Esophagus muscularis mucosa (tissue), 4 donors: Measurements from ENCODE around the gene SNX15. TPM values are rescaled to one million over a fixed set of nuclear protein-coding genes. Genes with fewer than 3 reads are reported as not detected.

Experiments
- DNase-seq: peaks from one replicate; pipeline ENCODE4 v3.0.0-alpha.2; 2017; ENCODE audit errors: extremely low spot score
- H3K27ac ChIP-seq, 4 donors: fragments of 200-600 bp; sonication (generic); replicated peaks in 1 of 4; 1 replicate in 3 of 4; 2 replicates in 1 of 4; pipeline ENCODE4 v1.5.1; 2016 to 2019; ENCODE audit warnings: mild to moderate bottlenecking in 1 of 4
- H3K27me3 ChIP-seq, 4 donors: fragments of 200-600 bp; sonication (generic); one replicate each; pipeline versions ENCODE4 v1.5.1 to v1.6.0; 2016 to 2019
- H3K36me3 ChIP-seq, 4 donors: fragments of 200-600 bp; sonication (generic); one replicate each; pipeline ENCODE4 v1.5.1; 2016 to 2019
- H3K4me1 ChIP-seq, 4 donors: fragments of 200-600 bp; sonication (generic); one replicate each; pipeline ENCODE4 v1.5.1; 2016 to 2019
- H3K4me3 ChIP-seq, 4 donors: fragments of 200-600 bp; sonication (generic); 1 replicate in 2 of 4; 2 replicates in 2 of 4; pipeline ENCODE4 v1.5.1; 2016 to 2019; ENCODE audit warnings: mild to moderate bottlenecking in 4 of 4, moderate library complexity in 1 of 4
- H3K9me3 ChIP-seq, 4 donors: fragments of 200-600 bp; sonication (generic); 1 replicate in 3 of 4; 2 replicates in 1 of 4; pipeline ENCODE4 v1.5.1; 2016 to 2019
- EP300 ChIP-seq: sonication (generic); formaldehyde crosslinking; IDR thresholded peaks from one replicate; pipeline ENCODE4 v1.6.1; 2017; ENCODE audit warnings: antibody characterized with exemption
- POLR2A ChIP-seq: fragments of 450-650 bp; IDR thresholded peaks from one replicate; pipeline ENCODE4 v1.6.1; 2017; ENCODE audit warnings: antibody characterized with exemption, moderate library complexity, mild to moderate bottlenecking, low read depth
- POLR2AphosphoS5 ChIP-seq, 2 donors: sonication (generic); formaldehyde crosslinking; IDR thresholded peaks; one replicate each; pipeline ENCODE4 v1.6.1; 2017; ENCODE audit warnings: antibody characterized with exemption in 2 of 2
- WGBS: methylation state at CpG from one replicate; pipeline ENCODE4 v1.1.5; 2018; 5-methylcytosine and 5-hydroxymethylcytosine counted together
- intact Hi-C: fragments of 100-400 bp; cut with DNase I; formaldehyde crosslinking; loops from one replicate; pipeline ENCODE4 v1.15.1; 2023
- total RNA-seq, 4 donors: library from RNA; depleted of rRNA; stranded (reverse); fragments of >200 nt; gene quantifications; one replicate each; pipeline versions ENCODE4 v1.1.0 to v1.2.1, GENCODE V29; 2016
- TF ChIP-seq, protein P1 (sequence below), 3 experiments: fragments of 200-600 bp in 2 of 3; fragments of 450-650 bp in 1 of 3; sonication (generic) in 2 of 3; IDR thresholded peaks; one replicate each; pipeline ENCODE4 v1.5.1; 2017 to 2019; ENCODE audit warnings: antibody characterized with exemption in 3 of 3, mild to moderate bottlenecking in 2 of 3, moderate library complexity in 1 of 3

Gene SNX15
- total RNA-seq, 4 donors from 2014 or later = 21.2 to 57.1 (median 33.1) TPM

DNA sequence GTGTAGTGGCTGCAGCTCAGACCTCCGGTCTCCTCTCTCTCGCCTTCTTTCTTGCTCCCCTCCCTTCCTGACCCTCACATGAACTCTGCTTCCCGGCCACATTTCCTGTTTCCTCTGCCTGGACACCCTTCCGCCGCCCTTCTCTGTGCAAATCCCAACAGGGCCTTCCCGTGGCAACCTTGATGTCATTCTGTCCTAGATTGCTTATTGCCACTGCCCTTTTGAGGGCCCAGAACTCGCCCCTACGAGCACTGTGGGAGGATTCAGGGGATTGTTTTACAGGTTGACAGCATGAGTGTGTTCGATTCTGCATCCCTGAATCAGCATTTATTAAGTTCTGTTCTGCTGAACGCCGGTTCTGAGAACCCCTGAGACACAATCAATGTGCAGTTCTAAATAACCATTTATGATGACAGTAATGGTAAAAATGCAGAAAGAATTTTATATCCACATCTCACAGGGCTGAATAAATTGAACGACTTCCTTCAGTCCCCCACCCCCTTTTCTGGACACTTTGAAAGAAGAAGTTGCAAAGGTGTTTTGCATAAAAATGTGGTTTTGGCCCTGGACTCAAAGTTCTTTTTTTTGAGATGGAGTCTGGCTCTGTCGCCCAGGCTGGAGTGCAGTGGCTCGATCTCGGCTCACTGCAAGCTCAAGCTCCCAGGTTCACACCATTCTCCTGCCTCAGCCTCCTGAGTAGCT lies 36.9 kb upstream of the SNX15 start:
- intact Hi-C loops = no loop called here
- no peaks in the 10 kb centered on the region for H3K9me3 ChIP-seq
- peak overlapping the region; percentile 24 to 46 (median 30) for H3K4me3 ChIP-seq
- H3K4me1 ChIP-seq = peaks cover 20 to 25% (median 24%) of the 10 kb centered on the region in 4 donors
- H3K27me3 ChIP-seq = no peaks in the 10 kb centered on the region
- TF ChIP-seq EP300 (no peak), POLR2A (no peak), POLR2AphosphoS5 (IDR thresholded peaks at IDR 0.05) (peak in 1 of 2 donors; percentile 34)
- peaks cover 0 to 6% (median 0%) of the 10 kb centered on the region in 4 donors for H3K36me3 ChIP-seq
- WGBS = 40% methylated on average over 15 of the region's 15 CpGs
- DNase-seq = no peak
- peak overlapping the region in 3 of 4 donors; percentile 5 to 57 (median 47) for H3K27ac ChIP-seq

DNA sequence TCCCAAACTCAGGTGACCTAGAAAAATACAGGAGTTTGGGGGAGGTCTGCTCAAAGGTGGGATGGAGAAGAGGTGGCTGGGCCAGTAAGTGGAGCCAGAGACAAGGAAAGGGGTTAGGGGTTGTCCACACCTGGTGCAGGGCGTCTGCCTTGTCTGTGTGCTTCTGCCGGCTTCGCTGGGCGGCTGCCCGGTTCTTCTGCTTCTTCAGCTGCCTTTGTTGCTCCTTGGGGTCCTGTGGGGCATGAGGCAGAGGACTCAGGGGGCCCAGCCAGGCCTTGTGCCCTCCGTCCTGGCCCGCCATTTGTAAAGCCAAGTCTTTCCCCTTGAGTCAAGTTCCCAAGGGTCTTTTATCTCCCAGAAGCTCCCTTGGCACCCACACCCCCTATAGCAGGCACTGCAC lies 32.9 kb upstream of the SNX15 start:
- Histone ChIP-seq H3K27me3 (no peaks in the 10 kb centered on the region), H3K4me1 (peaks cover 30 to 43% (median 34%) of the 10 kb centered on the region in 4 donors), H3K9me3 (no peaks in the 10 kb centered on the region), H3K4me3 (no peak overlapping the region), H3K36me3 (peaks cover 0 to 6% (median 0%) of the 10 kb centered on the region in 4 donors), H3K27ac (no peak overlapping the region)
- TF ChIP-seq, protein P1, sequence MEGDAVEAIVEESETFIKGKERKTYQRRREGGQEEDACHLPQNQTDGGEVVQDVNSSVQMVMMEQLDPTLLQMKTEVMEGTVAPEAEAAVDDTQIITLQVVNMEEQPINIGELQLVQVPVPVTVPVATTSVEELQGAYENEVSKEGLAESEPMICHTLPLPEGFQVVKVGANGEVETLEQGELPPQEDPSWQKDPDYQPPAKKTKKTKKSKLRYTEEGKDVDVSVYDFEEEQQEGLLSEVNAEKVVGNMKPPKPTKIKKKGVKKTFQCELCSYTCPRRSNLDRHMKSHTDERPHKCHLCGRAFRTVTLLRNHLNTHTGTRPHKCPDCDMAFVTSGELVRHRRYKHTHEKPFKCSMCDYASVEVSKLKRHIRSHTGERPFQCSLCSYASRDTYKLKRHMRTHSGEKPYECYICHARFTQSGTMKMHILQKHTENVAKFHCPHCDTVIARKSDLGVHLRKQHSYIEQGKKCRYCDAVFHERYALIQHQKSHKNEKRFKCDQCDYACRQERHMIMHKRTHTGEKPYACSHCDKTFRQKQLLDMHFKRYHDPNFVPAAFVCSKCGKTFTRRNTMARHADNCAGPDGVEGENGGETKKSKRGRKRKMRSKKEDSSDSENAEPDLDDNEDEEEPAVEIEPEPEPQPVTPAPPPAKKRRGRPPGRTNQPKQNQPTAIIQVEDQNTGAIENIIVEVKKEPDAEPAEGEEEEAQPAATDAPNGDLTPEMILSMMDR (IDR thresholded peaks at IDR 0.05) = no peak
- DNase-seq = no peak
- 82% methylated on average over 5 of the region's 7 CpGs for WGBS
- intact Hi-C loops = no loop called here

DNA sequence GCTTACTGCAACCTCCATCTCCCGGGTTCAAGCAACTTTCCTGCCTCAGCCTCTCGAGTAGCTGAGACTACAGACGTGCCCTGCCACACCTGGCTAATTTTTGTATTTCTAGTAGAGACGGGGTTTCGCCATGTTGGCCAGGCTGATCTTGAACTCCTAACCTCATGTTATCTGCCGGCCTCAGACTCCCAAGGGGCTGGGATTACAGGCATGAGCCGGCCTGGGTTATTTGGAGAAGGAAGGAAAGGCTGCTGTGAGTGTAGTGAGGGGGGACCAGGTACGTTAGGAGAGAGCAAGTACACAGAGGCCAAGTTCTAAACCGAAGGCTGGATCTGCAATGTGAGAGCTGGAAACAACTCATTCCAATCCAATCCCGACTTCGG lies 30.9 kb upstream of the SNX15 start:
- Histone ChIP-seq H3K27me3 (no peaks in the 10 kb centered on the region), H3K4me1 (peaks cover 12 to 27% (median 18%) of the 10 kb centered on the region in 4 donors), H3K27ac (peak overlapping the region; percentile 42 to 74 (median 72)), H3K9me3 (no peaks in the 10 kb centered on the region), H3K36me3 (peaks cover 0 to 6% (median 0%) of the 10 kb centered on the region in 4 donors), H3K4me3 (peak overlapping the region; percentile 50 to 55 (median 52))
- no peak for DNase-seq
- WGBS = 35% methylated on average over 11 of the region's 11 CpGs
- intact Hi-C loops = no loop called here
- TF ChIP-seq POLR2AphosphoS5 (IDR thresholded peaks at IDR 0.05) = no peak
- TF ChIP-seq POLR2A = no peak
- TF ChIP-seq, protein P1 (IDR thresholded peaks at IDR 0.05) = no peak
- TF ChIP-seq EP300 = no peak

DNA sequence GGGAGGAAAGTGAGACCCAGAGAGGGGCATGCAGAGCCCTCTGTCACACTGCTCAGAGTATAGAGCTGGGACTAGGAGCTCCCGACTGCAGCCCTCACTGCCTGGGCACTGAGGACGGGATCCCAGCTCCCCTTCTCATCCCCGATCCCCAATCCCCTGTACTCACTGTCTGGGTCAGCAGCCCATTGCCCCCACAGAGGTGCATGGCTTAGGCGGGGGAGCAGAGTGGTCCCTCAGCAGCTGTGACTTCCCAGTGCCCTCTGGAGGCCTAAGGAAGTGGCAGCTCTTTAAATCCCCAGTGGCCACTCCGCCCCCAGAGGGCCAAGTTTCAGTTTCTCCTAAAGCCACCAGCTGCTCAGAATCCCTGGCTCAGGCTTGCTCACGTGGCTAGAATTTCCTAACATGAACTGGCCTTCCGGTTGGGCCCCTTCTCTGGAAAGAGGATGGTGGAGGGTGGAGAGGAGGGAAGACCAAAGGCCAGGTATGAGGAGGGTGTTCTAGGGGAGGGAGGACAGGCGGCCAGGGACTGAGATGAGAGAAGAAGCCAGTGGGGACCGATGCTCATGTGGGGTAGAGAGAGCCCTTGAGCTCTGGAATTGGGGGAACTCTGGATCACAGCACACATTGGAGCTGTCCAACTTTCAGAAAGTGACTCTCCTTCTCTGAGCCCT lies 30.4 kb upstream of the SNX15 start, which contains the start of gene BATF2:
TSS of gene BATF2 (minus strand) at position 262 of the 671 bp plus-strand sequence. CDS start at position 205, 57 bp downstream.
- TF ChIP-seq, protein P1 (IDR thresholded peaks at IDR 0.05) = peak; percentile 30 to 54 (median 52)
- TF ChIP-seq POLR2A (no peak), POLR2AphosphoS5 (IDR thresholded peaks at IDR 0.05) (peak; percentile 72 to 73), EP300 (no peak)
- H3K4me3 ChIP-seq = peak within 1 kb of the TSS; percentile 50 to 55 (median 52)
- peaks cover 0 to 6% (median 0%) of the 10 kb centered on the region in 4 donors for H3K36me3 ChIP-seq
- peak; percentile 96 for DNase-seq
- H3K27ac ChIP-seq = peak within 1 kb of the TSS; percentile 42 to 74 (median 72)
- no peaks in the 10 kb centered on the region for H3K27me3 ChIP-seq
- intact Hi-C loops = no loop called here
- no peaks in the 10 kb centered on the region for H3K9me3 ChIP-seq
- peaks cover 12 to 27% (median 18%) of the 10 kb centered on the region in 4 donors for H3K4me1 ChIP-seq
- WGBS = 23% methylated on average over 8 of the region's 9 CpGs

DNA sequence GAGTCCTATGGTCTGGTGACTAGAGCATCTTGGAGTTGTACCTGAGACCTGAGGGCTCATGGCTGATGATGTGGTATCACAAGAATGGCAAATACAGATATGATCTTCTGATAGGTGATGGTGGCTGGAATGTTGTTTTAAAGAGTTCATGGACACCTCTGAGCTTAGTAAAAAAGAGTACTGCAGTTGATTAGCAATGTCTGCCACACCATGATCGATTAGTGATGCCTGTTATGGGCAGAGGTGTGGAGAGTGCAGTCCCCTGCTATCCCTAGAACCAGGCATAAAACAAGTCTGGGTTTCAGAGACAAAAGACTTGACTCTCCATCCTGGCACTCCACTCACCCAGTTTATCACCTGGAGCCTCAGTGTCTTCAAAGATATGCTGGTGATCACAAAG lies 29.1 kb upstream of the SNX15 start:
- peaks cover 0 to 6% (median 0%) of the 10 kb centered on the region in 4 donors for H3K36me3 ChIP-seq
- intact Hi-C loops = no loop called here
- WGBS = 85% methylated on average over 1 of the region's 1 CpG
- H3K4me1 ChIP-seq = peaks cover 12 to 27% (median 18%) of the 10 kb centered on the region in 4 donors
- H3K27me3 ChIP-seq = no peaks in the 10 kb centered on the region
- no peak overlapping the region for H3K4me3 ChIP-seq
- DNase-seq = no peak
- no peak overlapping the region for H3K27ac ChIP-seq
- no peaks in the 10 kb centered on the region for H3K9me3 ChIP-seq
- TF ChIP-seq POLR2A = no peak
- TF ChIP-seq, protein P1 (IDR thresholded peaks at IDR 0.05) = no peak
- no peak for TF ChIP-seq POLR2AphosphoS5 (IDR thresholded peaks at IDR 0.05)
- no peak for TF ChIP-seq EP300
